K562 (cell line): ENCODE results near the gene TAS1R3. TPM values are rescaled to one million over a fixed set of nuclear protein-coding genes. Genes with fewer than 3 reads are reported as not detected.

Experiments
- ARNT ChIP-seq, 2 experiments: fragments of 450-650 bp; IDR thresholded peaks; 2 replicates each; pipeline ENCODE4 v1.6.1; 2016; ENCODE audit warnings: mild to moderate bottlenecking in 1 of 2
- BDP1 ChIP-seq: IDR thresholded peaks from 3 replicates; pipeline ENCODE4 v1.6.1; 2011; ENCODE audit not compliant: insufficient read length, insufficient read depth
- DMBX1 ChIP-seq: fragments of 250-450 bp; sonication (Bioruptor Pico); IDR thresholded peaks from 2 replicates; pipeline ENCODE4 v1.8.0; 2022; ENCODE audit warnings: inconsistent platforms, mild to moderate bottlenecking, moderate library complexity, borderline replicate concordance
- EZH2 ChIP-seq: IDR thresholded peaks from 2 replicates; pipeline ENCODE4 v1.6.1; 2012; ENCODE audit warnings: low read depth, mild to moderate bottlenecking, inconsistent platforms, low read length, borderline replicate concordance
- FOXA1 ChIP-seq: fragments of 450-650 bp; IDR thresholded peaks from 2 replicates; pipeline ENCODE4 v1.6.1; 2016; ENCODE audit warnings: mild to moderate bottlenecking, borderline replicate concordance
- GABPB1 ChIP-seq: sonication (generic); formaldehyde crosslinking; IDR thresholded peaks from 2 replicates; pipeline ENCODE4 v1.8.0; 2022; ENCODE audit warnings: mild to moderate bottlenecking, missing genetic modification reagents
- GATA2 ChIP-seq: sonication (generic); formaldehyde crosslinking; IDR thresholded peaks from 2 replicates; pipeline ENCODE4 v1.4.0; 2020; ENCODE audit warnings: mild to moderate bottlenecking, missing genetic modification reagents
- HDAC2 ChIP-seq: fragments of 450-650 bp; IDR thresholded peaks from 2 replicates; pipeline ENCODE4 v1.6.1; 2016; ENCODE audit warnings: mild to moderate bottlenecking
- MXI1 ChIP-seq: IDR thresholded peaks from 2 replicates; pipeline ENCODE4 v1.6.1; 2011; ENCODE audit warnings: low read depth, mild to moderate bottlenecking, improper control_type of control experiment, low read length
- POLR2AphosphoS2 ChIP-seq: IDR thresholded peaks from 2 replicates; pipeline ENCODE4 v1.6.1; 2012; ENCODE audit warnings: low read length, improper control_type of control experiment
- SIN3A ChIP-seq, 2 experiments: fragments of 150-350 bp in 1 of 2; IDR thresholded peaks; 2 replicates each; pipeline ENCODE4 v1.6.1; 2011 to 2016; ENCODE audit warnings: borderline replicate concordance in 2 of 2, low read depth in 2 of 2, low read length in 2 of 2, mild to moderate bottlenecking in 2 of 2, moderate library complexity in 2 of 2; ENCODE audit not compliant: control insufficient read depth in 1 of 2
- SRF ChIP-seq, 2 experiments: fragments of 250-450, 450-650 bp in 1 of 2; sonication (Bioruptor Pico) in 1 of 2; sonication (generic) in 1 of 2; formaldehyde crosslinking; IDR thresholded peaks; 2 replicates each; pipeline versions ENCODE4 v1.5.0 to v1.5.1; 2020 to 2022; ENCODE audit warnings: mild to moderate bottlenecking in 1 of 2, missing genetic modification reagents in 1 of 2
- TCF3 ChIP-seq: sonication (generic); formaldehyde crosslinking; IDR thresholded peaks from 2 replicates; pipeline ENCODE4 v1.4.0; 2020; ENCODE audit warnings: mild to moderate bottlenecking, missing genetic modification reagents
- ZBTB43 ChIP-seq: sonication (generic); formaldehyde crosslinking; IDR thresholded peaks from 2 replicates; pipeline ENCODE4 v1.8.0; 2023; ENCODE audit warnings: mild to moderate bottlenecking, missing genetic modification reagents
- ZNF197 ChIP-seq: fragments of 200-800 bp; sonication (Bioruptor generic); IDR thresholded peaks from 2 replicates; pipeline ENCODE4 v1.6.1; 2016; ENCODE audit warnings: low read depth, missing genetic modification characterization, missing compliant biosample characterization
- ZNF280B ChIP-seq: fragments of 250-450 bp; sonication (Bioruptor Pico); IDR thresholded peaks from 2 replicates; pipeline ENCODE4 v1.5.1; 2021; ENCODE audit warnings: mild to moderate bottlenecking
- ZNF316 ChIP-seq: fragments of 450-650 bp; IDR thresholded peaks from 2 replicates; pipeline ENCODE4 v1.6.1; 2016
- ZNF431 ChIP-seq: sonication (generic); formaldehyde crosslinking; IDR thresholded peaks from 2 replicates; pipeline ENCODE4 v1.8.0; 2022; ENCODE audit warnings: mild to moderate bottlenecking, missing genetic modification reagents
- ZNF77 ChIP-seq: fragments of 250-450 bp; sonication (Bioruptor Pico); IDR thresholded peaks from 2 replicates; pipeline ENCODE4 v1.5.0; 2020
- ZSCAN32 ChIP-seq: fragments of 450-650 bp; formaldehyde crosslinking; IDR thresholded peaks from 2 replicates; pipeline ENCODE4 v1.4.0; 2020; ENCODE audit warnings: mild to moderate bottlenecking, moderate library complexity
- polyA plus RNA-seq, 8 experiments: library from polyadenylated mRNA; depleted of rRNA in 4 of 8; stranded (reverse) in 5 of 8; unstranded in 3 of 8; fragments of >200 nt; fragmentation: Nextera tagmentation in 2 of 8; fragmentation: Illumina TruSeq in 1 of 8; extraction: Ambion mirVana in 2 of 8; extraction: Trizol in 1 of 8; gene quantifications; 2 replicates each; pipeline versions ENCODE4 v1.2.1 to v1.2.3, GENCODE V29; 2011 to 2014; ENCODE audit warnings: inconsistent platforms in 1 of 8, missing spikeins in 1 of 8
- total RNA-seq, 7 experiments: library from RNA; depleted of rRNA in 6 of 7; stranded (reverse); fragments of >200 nt in 6 of 7; fragmentation: Illumina TruSeq in 2 of 7; extraction: Trizol in 2 of 7; gene quantifications; 2 replicates each; pipeline versions ENCODE4 v1.2.1 to v1.2.3, GENCODE V29; 2011 to 2021; ENCODE audit warnings: low replicate concordance in 1 of 7
- TF ChIP-seq, protein P1 (sequence below): fragments of 250-450 bp; sonication (Bioruptor Pico); IDR thresholded peaks from 2 replicates; pipeline ENCODE4 v1.9.0; 2021; ENCODE audit warnings: mild to moderate bottlenecking, inconsistent platforms
- TF ChIP-seq, protein P2 (sequence below): sonication (generic); formaldehyde crosslinking; IDR thresholded peaks from 2 replicates; pipeline ENCODE4 v1.8.0; 2022; ENCODE audit warnings: missing genetic modification reagents, mild to moderate bottlenecking, borderline replicate concordance

Gene TAS1R3
- total and polyA plus RNA-seq, 9 of the 15 experiments (the other 6 are each of a cell fraction or from before 2014, with no cell fraction given): 0.07 to 0.13 TPM; not detected in 7

- TF ChIP-seq MXI1: peak; percentile 81
- no peak for TF ChIP-seq GATA2 (CRISPR knock-in tag)
- TF ChIP-seq HDAC2: peak; percentile 76
- TF ChIP-seq ZNF280B (CRISPR knock-in tag): no peak
- no peak for TF ChIP-seq BDP1
- no peak for TF ChIP-seq FOXA1
- TF ChIP-seq GABPB1: peak; percentile 79
- TF ChIP-seq POLR2AphosphoS2: no peak
- TF ChIP-seq DMBX1 (CRISPR knock-in tag): no peak
- TF ChIP-seq ZBTB43 (CRISPR knock-in tag): peak; percentile 28; the same call in 1 of the 2 replicates
- no peak for TF ChIP-seq ZNF197 (CRISPR knock-in tag)
- TF ChIP-seq ARNT (IDR thresholded peaks at IDR 0.05): no peak
- TF ChIP-seq, protein P1, sequence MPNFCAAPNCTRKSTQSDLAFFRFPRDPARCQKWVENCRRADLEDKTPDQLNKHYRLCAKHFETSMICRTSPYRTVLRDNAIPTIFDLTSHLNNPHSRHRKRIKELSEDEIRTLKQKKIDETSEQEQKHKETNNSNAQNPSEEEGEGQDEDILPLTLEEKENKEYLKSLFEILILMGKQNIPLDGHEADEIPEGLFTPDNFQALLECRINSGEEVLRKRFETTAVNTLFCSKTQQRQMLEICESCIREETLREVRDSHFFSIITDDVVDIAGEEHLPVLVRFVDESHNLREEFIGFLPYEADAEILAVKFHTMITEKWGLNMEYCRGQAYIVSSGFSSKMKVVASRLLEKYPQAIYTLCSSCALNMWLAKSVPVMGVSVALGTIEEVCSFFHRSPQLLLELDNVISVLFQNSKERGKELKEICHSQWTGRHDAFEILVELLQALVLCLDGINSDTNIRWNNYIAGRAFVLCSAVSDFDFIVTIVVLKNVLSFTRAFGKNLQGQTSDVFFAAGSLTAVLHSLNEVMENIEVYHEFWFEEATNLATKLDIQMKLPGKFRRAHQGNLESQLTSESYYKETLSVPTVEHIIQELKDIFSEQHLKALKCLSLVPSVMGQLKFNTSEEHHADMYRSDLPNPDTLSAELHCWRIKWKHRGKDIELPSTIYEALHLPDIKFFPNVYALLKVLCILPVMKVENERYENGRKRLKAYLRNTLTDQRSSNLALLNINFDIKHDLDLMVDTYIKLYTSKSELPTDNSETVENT (CRISPR knock-in tag): peak; percentile 64; the same call in 1 of the 2 replicates
- TF ChIP-seq SRF (CRISPR knock-in tag; IDR thresholded peaks at IDR 0.05): peak in 1 of 2 experiments; percentile 33; a peak in 1 of 4 replicates
- no peak for TF ChIP-seq ZNF77 (CRISPR knock-in tag)
- no peak for TF ChIP-seq ZSCAN32 (CRISPR knock-in tag)
- TF ChIP-seq TCF3 (CRISPR knock-in tag): no peak; the same call in 1 of the 2 replicates
- TF ChIP-seq ZNF431: peak; percentile 39; the same call in 1 of the 2 replicates
- TF ChIP-seq, protein P2, sequence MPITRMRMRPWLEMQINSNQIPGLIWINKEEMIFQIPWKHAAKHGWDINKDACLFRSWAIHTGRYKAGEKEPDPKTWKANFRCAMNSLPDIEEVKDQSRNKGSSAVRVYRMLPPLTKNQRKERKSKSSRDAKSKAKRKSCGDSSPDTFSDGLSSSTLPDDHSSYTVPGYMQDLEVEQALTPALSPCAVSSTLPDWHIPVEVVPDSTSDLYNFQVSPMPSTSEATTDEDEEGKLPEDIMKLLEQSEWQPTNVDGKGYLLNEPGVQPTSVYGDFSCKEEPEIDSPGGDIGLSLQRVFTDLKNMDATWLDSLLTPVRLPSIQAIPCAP (CRISPR knock-in tag): 0 out of 2 replicates have a peak, but pooled peaks have one; percentile 36
- peak; percentile 78 to 97 for TF ChIP-seq SIN3A (IDR thresholded peaks at IDR 0.05; ENCODE audit: borderline replicate concordance in 2 of 2, control insufficient read depth in 1 of 2, low read depth in 2 of 2, low read length in 2 of 2)
- TF ChIP-seq EZH2: no peak
- no peak for TF ChIP-seq ZNF316
Measured at GRCh38 chr1:1307923-1308755, 22.9 kb upstream of the TAS1R3 start, which contains the start of the genes ACAP3 and PUSL1 (continued).
